Ramos (cell line): Measurements from ENCODE around the gene MED13L.

Experiments used
- in situ Hi-C: fragments of 300-500 bp; cut with MboI; formaldehyde crosslinking; loops from one replicate; pipeline ENCODE4 v1.14.3; 2022; ENCODE audit warnings: low sequenced_read_pairs; ENCODE audit not compliant: unreplicated experiment

The MED13L gene

GRCh38 chr12:116277467-116278278, at the start of gene MED13L:
MED13L (minus strand) TSS chr12:116277693; CDS start chr12:116277131, 562 bp downstream.
- in situ Hi-C loops: no loop called here

GRCh38 chr12:116325336-116325664, 47.8 kb upstream of the MED13L start:
- in situ Hi-C loops: no loop called here

- in situ Hi-C loops: no loop called here
Observed at GRCh38 chr12:116324654-116325335, 47.3 kb upstream of the MED13L start.

GRCh38 chr12:116323406-116324386, 46.2 kb upstream of the MED13L start:
- in situ Hi-C loops: no loop called here

GRCh38 chr12:116321913-116322312, 44.4 kb upstream of the MED13L start:
- in situ Hi-C loops: no loop called here

- in situ Hi-C loops: no loop called here
Observed at GRCh38 chr12:116320791-116321217, 43.3 kb upstream of the MED13L start.

GRCh38 chr12:116319898-116320621, 42.6 kb upstream of the MED13L start:
- in situ Hi-C loops: no loop called here

GRCh38 chr12:116319233-116319897, 41.9 kb upstream of the MED13L start:
- in situ Hi-C loops: no loop called here

GRCh38 chr12:116318576-116319232, 41.2 kb upstream of the MED13L start:
- in situ Hi-C loops: no loop called here

- in situ Hi-C loops: no loop called here
Observed at GRCh38 chr12:116317986-116318575, 40.6 kb upstream of the MED13L start.

- in situ Hi-C loops: no loop called here
Observed at GRCh38 chr12:116317139-116317538, 39.6 kb upstream of the MED13L start.

- in situ Hi-C loops: no loop called here
Observed at GRCh38 chr12:116314477-116314876, 37.0 kb upstream of the MED13L start.

GRCh38 chr12:116313194-116313927, 35.9 kb upstream of the MED13L start:
- in situ Hi-C loops: no loop called here

GRCh38 chr12:116310082-116310481, 32.6 kb upstream of the MED13L start:
- in situ Hi-C loops: no loop called here

- in situ Hi-C loops: no loop called here
Observed at GRCh38 chr12:116309343-116309742, 31.9 kb upstream of the MED13L start.

- in situ Hi-C loops: no loop called here
Observed at GRCh38 chr12:116308647-116309046, 31.2 kb upstream of the MED13L start.

- in situ Hi-C loops: no loop called here
Observed at GRCh38 chr12:116306968-116307367, 29.5 kb upstream of the MED13L start.

GRCh38 chr12:116306506-116306905, 29.0 kb upstream of the MED13L start:
- in situ Hi-C loops: no loop called here
